ENCODE measurements around the gene CA11. TPM values are rescaled to one million over a fixed set of nuclear protein-coding genes. Genes with fewer than 3 reads are reported as not detected.

Gene CA11
- total and polyA plus RNA-seq, 9 of the 15 experiments (the other 6 are each of a cell fraction or from before 2014, with no cell fraction given) = 2.9 to 19.9 (median 8.3) TPM

- TF ChIP-seq, protein P1, sequence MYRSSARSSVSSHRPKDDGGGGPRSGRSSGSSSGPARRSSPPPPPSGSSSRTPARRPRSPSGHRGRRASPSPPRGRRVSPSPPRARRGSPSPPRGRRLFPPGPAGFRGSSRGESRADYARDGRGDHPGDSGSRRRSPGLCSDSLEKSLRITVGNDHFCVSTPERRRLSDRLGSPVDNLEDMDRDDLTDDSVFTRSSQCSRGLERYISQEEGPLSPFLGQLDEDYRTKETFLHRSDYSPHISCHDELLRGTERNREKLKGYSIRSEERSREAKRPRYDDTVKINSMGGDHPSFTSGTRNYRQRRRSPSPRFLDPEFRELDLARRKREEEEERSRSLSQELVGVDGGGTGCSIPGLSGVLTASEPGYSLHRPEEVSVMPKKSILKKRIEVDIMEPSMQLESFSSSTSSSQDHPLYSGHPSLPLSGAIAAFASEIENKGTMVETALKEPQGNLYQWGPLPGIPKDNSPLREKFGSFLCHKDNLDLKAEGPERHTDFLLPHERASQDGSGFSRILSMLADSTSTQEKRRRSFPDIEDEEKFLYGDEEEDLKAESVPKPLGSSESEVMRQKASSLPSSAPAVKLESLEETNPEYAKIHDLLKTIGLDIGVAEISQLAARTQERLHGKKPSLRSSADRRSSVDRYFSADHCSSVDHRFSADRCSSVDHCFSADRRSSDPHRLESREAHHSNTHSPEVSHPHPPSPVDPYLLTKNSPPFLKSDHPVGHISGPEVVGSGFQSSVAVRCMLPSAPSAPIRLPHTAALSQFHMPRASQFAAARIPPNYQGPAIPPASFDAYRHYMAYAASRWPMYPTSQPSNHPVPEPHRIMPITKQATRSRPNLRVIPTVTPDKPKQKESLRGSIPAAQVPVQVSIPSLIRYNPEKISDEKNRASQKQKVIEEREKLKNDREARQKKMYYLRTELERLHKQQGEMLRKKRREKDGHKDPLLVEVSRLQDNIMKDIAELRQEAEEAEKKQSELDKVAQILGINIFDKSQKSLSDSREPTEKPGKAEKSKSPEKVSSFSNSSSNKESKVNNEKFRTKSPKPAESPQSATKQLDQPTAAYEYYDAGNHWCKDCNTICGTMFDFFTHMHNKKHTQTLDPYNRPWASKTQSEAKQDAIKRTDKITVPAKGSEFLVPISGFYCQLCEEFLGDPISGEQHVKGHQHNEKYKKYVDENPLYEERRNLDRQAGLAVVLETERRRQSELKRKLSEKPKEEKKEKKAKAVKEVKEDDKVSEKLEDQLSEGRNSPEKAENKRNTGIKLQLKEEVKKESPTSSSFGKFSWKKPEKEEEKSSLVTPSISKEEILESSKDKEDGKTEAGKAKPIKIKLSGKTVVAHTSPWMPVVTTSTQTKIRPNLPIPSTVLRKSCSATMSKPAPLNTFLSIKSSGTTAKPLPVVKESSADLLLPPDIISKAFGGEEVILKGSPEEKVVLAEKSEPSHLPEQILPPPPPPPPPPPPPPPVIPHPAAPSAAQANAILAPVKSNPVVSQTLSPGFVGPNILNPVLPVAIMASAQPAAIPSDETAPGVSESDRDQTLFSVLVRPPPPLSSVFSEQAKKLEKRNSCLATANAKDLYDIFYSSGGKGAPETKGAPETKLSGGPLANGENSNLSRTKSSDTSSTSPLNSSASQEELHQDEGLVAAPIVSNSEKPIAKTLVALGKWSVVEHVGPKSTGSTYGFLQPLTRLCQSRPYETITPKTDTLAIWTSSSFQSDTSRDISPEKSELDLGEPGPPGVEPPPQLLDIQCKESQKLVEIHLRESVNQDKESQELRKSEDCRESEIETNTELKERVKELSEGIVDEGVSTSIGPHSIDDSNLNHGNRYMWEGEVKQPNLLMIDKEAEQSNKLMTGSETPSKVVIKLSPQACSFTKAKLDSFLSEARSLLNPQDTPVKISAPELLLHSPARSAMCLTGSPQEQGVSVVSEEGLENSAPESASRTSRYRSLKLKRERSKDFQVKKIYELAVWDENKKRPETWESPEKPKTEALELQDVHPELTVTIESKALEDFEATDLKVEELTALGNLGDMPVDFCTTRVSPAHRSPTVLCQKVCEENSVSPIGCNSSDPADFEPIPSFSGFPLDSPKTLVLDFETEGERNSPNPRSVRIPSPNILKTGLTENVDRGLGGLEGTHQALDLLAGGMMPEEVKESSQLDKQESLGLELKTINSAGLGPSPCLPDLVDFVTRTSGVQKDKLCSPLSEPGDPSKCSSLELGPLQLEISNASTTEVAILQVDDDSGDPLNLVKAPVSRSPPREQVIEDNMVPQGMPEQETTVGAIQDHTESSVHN (IDR thresholded peaks at IDR 0.05; ENCODE audit: borderline replicate concordance in 1 of 2, low read depth in 1 of 2) = peak in 1 of 2 experiments; percentile 41; a peak in 1 of 4 replicates
- TF ChIP-seq HEY1 (CRISPR knock-in tag; IDR thresholded peaks at IDR 0.05; ENCODE audit: borderline replicate concordance) (no peak), ZKSCAN3 (CRISPR knock-in tag; IDR thresholded peaks at IDR 0.05) (no peak), NFYB (IDR thresholded peaks at IDR 0.05; ENCODE audit: extremely low read depth, insufficient read length) (no peak), NBN (IDR thresholded peaks at IDR 0.05; ENCODE audit: low read depth) (peak; percentile 62; the same call in 1 of the 2 replicates), NR1H2 (CRISPR knock-in tag; IDR thresholded peaks at IDR 0.05) (no peak)
- TF ChIP-seq, protein P2, sequence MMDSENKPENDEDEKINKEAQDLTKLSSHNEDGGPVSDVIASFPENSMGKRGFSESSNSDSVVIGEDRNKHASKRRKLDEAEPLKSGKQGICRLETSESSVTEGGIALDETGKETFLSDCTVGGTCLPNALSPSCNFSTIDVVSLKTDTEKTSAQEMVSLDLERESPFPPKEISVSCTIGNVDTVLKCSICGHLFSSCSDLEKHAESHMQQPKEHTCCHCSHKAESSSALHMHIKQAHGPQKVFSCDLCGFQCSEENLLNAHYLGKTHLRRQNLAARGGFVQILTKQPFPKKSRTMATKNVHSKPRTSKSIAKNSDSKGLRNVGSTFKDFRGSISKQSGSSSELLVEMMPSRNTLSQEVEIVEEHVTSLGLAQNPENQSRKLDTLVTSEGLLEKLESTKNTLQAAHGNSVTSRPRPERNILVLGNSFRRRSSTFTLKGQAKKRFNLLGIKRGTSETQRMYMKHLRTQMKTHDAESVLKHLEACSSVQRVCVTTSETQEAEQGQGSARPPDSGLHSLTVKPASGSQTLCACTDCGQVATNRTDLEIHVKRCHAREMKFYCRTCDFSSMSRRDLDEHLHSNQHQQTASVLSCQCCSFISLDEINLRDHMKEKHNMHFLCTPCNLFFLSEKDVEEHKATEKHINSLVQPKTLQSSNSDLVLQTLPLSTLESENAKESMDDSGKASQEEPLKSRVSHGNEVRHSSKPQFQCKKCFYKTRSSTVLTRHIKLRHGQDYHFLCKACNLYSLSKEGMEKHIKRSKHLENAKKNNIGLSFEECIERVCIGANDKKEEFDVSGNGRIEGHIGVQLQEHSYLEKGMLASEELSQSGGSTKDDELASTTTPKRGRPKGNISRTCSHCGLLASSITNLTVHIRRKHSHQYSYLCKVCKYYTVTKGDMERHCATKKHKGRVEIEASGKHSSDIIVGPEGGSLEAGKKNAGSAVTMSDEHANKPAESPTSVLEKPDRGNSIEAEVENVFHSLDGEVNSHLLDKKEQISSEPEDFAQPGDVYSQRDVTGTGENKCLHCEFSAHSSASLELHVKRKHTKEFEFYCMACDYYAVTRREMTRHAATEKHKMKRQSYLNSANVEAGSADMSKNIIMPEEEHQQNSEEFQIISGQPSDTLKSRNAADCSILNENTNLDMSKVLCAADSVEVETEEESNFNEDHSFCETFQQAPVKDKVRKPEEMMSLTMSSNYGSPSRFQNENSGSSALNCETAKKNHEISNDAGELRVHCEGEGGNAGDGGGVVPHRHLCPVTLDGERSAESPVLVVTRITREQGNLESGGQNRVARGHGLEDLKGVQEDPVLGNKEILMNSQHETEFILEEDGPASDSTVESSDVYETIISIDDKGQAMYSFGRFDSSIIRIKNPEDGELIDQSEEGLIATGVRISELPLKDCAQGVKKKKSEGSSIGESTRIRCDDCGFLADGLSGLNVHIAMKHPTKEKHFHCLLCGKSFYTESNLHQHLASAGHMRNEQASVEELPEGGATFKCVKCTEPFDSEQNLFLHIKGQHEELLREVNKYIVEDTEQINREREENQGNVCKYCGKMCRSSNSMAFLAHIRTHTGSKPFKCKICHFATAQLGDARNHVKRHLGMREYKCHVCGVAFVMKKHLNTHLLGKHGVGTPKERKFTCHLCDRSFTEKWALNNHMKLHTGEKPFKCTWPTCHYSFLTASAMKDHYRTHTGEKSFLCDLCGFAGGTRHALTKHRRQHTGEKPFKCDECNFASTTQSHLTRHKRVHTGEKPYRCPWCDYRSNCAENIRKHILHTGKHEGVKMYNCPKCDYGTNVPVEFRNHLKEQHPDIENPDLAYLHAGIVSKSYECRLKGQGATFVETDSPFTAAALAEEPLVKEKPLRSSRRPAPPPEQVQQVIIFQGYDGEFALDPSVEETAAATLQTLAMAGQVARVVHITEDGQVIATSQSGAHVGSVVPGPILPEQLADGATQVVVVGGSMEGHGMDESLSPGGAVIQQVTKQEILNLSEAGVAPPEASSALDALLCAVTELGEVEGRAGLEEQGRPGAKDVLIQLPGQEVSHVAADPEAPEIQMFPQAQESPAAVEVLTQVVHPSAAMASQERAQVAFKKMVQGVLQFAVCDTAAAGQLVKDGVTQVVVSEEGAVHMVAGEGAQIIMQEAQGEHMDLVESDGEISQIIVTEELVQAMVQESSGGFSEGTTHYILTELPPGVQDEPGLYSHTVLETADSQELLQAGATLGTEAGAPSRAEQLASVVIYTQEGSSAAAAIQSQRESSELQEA (IDR thresholded peaks at IDR 0.05; ENCODE audit: low read depth) = no peak
Measured at GRCh38 chr19:48623556-48624066, 22.4 kb downstream of the CA11 start (continued).

Data from K562 (cell line).